ENCODE measurements around the gene MAP4K5.
A peak's percentile ranks its signal among the peaks of the same experiment; 100 is the strongest.
"Not testable (repeated sequence)": the region's sequence is repeated elsewhere in the genome, so short reads cannot be mapped to it uniquely, and the experiment has no call there.

Gene MAP4K5

DNA sequence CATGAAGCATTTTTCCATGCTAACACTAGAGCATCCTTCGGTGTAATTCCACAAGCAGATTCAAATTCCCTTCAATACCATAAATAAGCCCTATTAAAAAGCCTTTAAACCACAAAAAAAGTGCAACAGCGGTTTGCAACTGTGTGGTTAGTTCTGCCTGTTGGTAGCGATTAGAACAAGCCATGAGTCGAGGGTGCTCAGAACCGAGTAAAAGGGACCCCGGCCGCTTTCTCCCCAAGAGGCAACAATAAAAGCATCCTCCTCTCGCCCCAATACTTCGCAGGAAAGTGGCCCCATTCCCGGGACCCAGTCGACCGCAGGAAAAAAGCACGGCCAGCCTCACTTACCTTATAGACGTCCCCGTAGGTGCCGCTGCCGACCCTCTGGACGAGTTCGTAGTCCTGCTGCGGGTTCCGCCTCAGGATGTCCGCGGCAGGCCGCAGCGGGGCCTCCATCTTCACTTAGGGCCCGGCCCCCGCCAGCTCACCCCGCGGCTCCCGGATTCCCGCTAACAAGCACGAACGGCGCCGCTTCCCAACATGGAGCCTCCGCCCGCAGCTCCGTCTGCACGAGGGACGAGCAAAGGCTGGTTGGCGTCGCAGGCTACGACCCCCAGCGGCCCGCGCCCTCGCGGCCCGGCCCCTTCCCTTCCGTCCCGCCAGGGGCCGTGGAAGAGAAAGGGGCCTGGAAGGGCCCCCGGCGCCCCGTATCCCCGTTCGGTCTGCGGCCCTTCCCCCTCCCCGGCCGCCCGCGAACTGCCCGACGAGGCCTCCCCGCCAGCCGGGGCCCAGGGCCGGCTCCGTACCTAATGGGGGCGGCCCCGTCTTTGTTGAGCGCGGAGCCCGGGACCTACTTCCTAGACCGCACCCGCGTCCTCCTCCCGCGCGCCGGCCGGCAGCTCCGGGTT lies 521 bp downstream of the MAP4K5 start:
- DNase-seq (ENCODE audit: low read depth in 2 of 2): peak in 1 of 2 donors; percentile 8

DNA sequence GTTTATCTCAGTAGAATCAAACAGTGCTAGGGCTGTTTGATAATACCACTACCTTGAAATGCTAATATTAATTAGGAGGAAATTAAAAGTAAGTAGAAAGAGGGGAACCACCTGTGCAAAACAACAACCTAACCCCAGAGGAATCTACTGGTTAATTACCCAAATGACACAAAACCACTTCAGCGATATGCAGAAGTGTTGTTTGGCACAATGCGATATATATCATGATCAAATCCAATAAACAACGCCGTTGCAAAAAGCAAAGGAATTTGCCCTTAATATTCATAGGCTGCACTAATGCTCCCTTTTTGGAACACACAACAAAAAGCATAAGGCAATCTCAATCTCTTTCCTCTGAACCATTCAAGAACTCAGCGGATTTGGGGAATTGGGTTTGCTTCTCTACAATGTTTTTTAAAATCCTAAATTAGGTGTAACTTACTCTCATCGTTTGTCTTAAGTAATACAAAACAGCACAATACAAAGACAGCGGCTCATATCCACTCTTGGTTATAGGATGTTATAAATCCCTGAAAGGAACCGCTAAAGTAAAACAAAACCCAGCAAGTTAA lies 1.5 kb downstream of the MAP4K5 start:
- no peak for DNase-seq (ENCODE audit: low read depth in 2 of 2)

DNA sequence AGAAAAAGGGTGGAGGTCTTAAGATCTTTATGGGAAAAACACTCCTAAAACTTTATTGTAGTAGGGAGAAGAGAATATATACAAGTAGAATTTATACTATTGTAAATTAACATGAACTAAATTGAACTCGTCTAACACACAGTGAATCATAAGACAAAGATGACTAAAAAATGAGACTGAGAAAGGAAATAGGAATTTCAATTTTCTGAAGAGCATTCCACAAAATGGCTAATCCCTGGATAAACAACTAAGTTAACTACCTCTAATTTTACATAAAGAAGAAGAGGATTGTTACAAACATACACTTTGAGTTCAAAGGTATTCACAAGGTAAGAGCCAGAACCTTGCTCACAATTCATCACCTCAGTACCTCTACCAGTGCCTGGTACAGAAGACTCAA lies 2.0 kb downstream of the MAP4K5 start:
- no peak for DNase-seq (ENCODE audit: low read depth in 2 of 2)

DNA sequence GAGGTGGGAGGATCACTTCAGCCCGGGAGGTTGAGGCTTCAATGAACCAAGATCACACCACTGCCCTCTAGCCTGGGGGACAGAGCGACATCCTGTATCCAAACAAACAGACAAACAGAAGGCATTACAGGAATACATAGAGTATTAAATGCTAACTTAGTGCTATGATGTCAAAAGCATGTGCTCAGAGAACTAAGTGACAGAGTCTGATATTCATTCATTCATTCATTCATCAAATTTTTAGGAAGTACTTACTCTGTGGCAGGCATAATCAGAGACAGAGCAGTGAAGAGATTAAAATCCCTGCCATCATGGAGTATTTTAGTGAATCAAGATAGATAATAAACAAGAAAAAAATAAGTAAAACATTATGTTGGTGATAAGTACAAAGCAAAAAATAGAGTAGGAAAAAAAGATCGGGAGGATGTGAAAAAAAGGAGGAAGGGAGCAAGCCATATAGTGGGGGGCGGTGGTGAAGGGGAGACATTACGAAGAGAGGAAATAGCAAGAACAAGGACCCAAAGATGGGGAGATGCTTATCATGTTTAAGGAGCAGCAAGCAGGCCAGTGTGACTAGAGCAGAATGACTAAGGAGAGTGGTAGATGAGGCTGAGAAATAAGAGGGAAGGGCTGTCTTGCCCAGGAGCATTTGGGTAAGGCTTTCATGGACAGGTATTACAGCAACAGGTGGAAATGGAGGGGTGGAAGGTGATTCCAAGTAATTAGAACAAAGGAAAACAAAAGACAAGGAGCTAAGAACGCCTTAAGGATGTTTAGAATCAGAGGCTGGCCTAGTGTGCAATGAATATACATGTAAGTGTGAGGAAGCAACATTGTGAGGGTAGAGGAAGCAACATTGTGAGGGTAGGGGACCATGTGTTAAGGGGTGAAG lies 2.8 kb downstream of the MAP4K5 start:
- no peak for DNase-seq (ENCODE audit: low read depth in 2 of 2)

DNA sequence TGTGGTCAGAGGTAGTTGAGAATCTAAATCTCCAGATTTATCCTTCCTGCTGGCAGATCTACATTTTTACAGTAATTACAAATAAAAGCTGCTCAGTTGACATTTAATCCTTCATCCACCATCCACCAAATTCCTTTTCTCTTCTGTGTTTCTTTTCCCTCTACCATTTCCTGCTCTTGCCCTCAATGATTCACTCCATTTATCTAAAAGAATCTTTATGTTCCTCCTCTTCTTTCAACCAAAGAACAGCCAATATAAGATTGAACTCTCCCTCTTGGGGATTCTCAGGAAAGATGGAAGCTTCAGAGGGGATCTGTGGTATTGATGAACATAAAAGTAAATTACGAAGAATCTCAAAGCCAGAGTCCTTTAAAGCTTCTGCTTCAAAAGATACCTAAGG lies 4.4 kb downstream of the MAP4K5 start:
- DNase-seq (ENCODE audit: low read depth in 2 of 2): no peak

DNA sequence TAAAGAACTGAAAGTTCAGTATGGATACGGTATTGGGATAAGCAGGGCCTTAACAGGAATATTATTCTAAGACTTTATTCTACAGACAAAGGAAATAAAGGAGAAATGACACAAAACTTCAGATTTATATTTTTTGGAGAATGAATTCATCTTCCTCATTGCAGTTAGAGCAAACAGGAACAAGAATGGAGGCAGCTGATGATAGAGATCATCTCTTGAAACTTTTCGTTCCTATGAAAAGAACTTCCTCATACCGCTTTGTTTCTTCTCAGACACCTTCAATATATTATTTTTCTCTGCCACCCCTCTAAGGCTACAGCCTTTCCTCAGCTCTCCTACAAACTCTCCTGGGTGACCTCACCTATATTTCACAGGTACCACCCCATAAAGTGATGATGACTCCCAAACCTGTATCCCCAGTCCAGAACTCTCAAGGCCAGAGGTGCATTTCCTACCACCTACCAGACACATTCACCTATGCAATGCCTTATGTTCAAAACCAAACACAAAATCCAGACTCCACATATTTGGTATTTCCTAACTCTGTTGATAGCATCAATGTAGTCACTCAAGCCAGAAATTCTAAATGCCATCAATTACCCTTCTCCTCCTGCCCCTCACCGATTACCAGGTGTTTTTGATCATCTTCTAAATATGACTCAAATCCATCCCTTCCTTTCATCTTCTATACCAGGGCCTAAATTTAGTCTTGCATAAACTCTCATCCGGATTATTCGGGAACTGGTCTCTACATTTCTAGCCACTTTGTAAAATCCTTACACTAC lies 7.4 kb downstream of the MAP4K5 start:
- no peak for DNase-seq (ENCODE audit: low read depth in 2 of 2)

DNA sequence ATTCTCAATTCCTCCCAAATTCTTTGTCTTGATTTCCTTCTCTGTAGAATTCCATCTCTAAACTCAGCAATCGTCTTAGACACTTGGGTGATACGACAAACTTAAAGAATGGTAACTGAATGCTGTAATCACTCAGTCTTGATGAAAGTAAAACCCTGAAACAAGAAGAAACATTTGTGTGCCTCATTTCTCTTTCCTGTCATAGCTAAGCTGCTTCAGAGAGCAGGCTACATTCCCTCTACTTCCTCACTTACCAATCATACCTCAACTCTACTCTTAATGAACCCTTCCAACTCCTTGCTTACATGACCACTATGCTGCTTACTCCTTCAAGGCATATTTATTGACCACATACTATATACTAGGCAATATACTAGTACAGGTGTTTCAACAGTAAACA lies 8.3 kb downstream of the MAP4K5 start:
- DNase-seq (ENCODE audit: low read depth in 2 of 2): no peak

DNA sequence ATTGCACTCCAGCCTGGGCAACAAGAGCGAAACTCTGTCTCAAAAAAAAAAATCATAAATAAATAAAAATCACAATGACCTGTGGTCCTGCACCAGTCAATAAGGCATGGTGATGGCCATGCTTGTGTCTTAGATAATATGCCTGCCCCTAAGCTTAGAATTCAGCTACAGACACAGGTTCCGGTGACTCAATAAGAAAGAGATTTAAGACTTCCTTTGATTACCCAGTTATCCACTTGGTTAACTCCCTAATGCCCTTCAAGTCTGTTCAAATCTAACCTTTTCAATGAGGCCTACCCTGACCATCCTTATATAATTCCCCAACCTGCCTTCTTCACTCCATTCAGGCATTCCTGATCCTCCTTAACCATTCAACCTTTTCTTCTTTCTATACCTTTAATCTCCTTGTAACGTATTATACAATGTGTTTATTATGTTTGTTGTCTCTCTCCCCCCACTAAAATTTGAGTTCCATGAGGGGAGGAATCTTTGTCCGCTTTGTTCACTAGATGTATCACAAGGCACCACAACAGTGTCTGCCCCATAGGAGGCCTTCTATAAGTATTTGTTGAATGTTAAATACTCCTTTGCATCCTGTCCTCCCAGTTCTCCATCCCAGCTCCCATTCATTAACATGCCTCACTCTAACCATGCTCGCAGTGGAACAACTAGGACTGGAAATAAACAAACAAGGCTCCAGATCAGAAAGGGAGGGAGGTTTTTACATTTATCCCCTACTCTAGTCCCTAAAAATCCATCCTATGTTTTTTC lies 8.9 kb downstream of the MAP4K5 start:
- DNase-seq (ENCODE audit: low read depth in 2 of 2): no peak

DNA sequence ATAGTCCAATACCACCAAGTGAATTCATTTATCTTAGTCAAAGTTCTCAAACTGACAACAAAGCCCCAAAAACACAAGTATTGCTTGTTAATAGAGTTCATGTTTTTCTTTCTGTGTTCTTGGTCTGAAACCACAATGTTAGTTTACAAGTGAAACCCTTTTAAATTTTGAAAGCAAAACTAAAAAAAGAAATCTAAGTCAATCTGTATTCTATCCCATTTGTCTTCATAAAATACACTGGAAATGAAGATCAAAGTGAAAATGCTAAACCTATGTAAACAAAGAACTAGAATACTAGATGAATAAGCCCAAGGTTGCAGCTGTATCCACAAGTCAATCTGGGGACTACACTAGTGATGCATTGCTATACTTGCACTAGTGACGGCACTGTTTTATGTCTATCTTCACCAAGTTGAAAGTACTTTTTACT lies 10.4 kb downstream of the MAP4K5 start:
- DNase-seq (ENCODE audit: low read depth in 2 of 2): no peak

DNA sequence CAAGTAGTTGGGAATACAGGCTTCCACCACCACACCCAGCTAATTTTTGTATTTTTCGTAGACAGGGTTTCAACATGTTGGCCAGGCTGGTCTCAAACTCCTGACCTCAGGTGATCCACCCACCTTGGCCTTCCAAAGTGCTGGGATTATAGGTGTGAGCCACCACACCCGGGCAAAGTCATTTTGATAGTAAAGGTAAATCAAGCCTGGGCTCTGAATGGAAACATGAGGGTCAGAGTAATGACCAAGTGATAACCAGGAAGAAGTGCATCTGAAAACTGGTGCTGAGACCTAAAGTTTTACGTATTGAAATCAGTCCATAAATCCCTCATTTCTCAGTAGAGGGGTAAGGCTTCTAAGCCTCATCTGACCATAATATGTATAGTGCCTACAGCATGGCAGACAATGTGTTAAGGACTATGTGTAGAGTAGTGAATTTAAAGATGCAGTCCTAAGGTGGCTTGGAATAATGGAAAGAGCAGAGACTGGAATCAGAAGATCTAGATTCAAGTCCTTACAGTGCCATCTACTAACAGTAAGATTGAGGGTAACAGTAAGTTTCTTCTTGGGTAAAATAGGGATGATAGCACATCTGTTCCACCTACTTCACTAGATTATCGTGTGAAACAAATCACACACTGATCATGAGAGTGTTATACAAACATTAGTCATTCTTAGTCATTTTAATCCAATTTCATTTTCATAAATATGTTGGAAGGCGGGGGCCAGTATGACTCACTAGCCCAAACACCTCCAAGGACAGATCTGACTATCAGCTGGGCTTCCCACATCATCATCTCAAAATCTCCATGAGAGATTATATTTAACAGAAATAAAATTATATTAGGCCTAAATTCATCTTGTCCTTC lies 11.2 kb downstream of the MAP4K5 start:
- no peak for DNase-seq (ENCODE audit: low read depth in 2 of 2)

DNA sequence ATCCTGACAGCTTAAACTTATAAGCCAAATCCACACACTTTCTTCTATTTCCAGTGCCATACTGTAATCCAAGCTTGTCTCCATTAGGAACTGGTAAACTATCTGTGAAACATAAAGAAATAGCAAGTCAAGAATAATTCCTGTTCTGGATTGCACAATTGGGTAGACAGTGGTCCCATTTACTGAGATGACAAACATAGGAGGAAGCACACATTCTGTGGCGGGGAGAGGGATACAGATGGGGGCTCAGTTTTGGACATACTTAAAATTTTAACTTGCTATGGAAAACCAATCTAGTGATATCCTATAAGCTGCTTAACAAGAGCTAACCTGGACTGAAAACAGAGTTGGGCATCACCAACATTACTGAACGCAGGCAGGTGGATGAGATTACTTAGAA lies 16.3 kb downstream of the MAP4K5 start:
- no peak for DNase-seq (ENCODE audit: low read depth in 2 of 2)

DNA sequence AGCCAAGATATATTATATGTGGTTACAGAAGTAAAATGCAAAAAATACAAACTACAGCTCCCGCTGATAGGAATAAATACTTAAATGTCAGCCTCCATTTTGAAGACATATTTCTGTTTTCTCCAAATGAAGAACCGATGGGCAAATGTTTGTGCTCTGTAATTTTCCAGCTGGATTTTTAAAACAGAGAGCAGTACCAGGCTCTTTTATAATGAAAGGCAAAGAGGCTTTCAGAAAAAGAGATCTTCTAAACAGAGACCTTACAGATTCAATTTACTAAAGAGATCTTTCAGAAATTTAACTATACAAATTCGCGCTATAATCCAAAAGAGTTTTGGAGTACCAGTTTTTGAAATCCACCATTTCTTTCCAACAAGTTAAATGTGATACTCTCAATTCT lies 19.9 kb downstream of the MAP4K5 start:
- no peak for DNase-seq (ENCODE audit: low read depth in 2 of 2)

DNA sequence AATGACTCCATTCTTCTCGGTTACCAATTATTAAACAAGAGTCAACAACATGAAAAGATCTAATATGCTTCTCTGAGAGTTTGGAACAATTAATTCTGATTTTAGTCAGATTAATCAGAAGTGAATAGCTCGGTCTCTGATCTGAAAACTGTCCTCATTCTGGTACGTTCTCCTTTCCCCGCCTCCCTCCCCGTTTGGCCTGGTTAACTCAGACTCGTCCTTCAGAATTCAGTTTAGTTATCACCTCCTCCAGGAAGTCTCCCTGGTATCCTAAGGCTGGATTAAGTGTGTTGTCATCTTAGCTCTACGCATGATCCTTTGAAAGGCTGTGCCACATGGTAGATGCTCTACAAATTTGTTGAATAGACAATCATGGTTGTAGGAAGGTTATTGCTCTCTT lies 22.2 kb downstream of the MAP4K5 start:
- DNase-seq (ENCODE audit: low read depth in 2 of 2): no peak

DNA sequence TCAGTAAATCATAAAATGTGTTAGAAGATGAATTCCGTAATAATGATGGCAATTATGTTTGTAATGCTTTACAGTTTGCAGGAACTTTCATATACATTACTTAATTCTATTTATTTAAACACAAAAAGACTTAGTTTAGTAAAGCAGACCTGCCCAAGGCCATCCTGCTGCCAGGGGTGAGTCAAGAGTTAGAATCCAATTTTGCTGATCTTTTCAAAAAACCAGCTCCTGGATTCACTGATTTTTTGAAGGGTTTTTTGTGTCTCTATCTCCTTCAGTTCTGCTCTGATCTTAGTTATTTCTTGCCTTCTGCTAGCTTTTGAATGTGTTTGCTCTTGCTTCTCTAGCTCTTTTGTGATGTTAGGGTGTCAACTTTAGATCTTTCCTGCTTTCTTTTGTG lies 25.3 kb downstream of the MAP4K5 start:
- DNase-seq (ENCODE audit: low read depth in 2 of 2): not testable (repeated sequence)

DNA sequence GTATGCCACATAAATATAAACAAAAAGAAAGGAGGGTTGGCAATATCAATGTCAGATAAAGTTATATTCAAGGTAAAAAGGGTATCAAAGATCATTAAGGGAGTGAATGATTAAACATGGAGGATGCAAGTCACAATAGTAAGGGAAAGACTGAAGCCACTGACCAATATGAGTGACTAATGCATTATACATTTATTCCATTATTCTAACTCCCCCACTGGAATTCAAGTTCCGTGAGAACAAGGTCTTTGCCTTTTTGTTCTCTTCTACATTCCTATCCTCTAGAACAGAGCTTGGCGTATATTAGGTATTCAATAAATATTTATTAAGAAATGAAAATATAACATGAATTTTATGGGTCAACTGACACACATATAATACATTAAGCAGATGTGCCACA lies 30.7 kb downstream of the MAP4K5 start:
- DNase-seq (ENCODE audit: low read depth in 2 of 2): no peak

DNA sequence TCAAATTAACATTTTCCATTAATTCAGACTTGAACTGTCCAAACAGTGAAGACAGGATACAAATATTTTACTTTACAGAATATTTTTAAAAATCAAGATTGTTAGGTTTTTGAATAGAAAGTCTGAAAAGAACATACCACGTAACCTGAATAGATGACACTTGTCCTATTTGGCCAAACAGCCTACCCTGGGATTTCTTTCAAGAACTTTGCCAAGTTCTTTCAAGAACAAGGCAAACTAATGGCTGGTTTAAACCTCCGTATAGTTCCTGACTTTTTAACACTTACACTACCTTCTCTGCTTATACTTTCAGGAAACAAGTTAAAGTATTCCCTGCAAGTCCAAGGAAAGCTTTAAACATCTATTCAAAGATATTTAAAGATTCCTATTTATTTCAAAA lies 35.0 kb downstream of the MAP4K5 start:
- DNase-seq (ENCODE audit: low read depth in 2 of 2): no peak

DNA sequence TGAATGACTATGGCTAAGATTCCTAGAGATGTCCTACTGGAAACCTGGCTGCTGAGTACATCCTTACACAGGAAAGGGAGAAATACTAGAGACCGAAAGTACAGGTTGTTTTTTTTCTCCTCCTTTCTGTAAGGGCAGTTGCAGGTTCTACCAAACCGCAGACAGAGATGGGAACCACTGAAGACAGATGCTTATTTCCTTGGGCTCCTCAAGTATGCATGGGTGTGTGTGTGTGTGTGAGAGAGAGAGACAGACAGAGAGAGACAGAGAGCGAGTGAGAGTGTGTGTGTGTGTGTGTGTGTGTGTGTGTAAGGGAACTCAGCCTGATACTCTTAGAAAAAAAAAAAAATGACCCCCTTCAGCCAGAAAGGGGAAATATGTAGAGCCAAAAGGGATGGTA lies 42.5 kb downstream of the MAP4K5 start:
- DNase-seq (ENCODE audit: low read depth in 2 of 2): no peak

DNA sequence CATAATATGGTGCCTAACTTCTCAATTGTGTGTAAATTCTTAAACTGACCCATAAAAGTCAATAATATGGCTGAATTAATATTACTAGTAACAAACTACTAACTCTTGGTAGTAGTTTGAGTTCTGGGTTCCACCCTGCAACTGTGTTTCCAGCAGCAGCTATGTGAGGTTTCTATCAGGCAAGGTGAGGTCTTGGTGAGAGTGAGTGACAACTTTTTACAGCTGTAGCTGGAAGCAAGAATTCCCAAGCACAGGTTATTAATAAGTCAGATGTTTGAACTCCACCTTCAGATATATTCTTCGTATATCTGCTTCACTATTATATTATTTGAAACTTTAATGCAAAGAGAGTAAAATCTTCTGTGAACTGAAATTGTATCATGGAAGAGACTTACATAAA lies 43.8 kb downstream of the MAP4K5 start:
- DNase-seq (ENCODE audit: low read depth in 2 of 2): no peak

DNA sequence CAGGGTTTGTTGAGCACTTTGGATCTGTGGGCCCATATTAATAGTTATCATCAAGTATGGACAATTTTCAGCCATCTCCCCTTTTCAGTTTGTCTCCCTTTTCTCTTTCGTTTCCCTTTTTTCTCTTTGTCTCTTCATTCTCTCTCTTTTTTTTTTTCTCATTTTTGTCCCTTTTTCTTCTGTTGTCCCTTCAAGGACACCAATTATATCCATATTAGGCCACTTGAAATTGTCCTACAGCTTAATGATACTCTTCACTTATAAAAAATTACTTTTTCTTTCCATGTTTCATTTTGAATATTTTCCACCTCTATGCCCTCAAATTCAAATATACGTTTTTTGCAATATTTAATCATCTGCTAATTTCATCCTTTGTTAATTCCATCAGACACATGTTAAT lies 53.3 kb downstream of the MAP4K5 start:
- DNase-seq (ENCODE audit: low read depth in 2 of 2): no peak

DNA sequence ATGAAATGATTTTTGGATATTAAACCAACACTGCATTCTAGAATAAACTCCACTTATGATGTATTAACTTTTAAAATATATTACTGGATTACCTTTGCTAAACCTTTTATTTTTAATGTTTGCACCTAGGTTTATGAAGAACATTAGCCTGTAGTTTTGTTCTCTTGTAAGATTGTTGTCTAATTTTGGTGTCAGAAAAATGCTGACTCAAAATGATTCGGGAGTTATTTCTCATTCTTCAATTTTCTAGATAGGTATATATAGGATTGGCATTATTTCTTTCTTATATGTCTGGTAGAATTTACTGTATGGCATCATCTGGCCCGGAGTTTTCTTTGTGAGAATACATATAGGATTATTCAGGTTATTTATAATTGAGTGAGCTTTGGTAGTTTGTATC lies 54.6 kb downstream of the MAP4K5 start:
- DNase-seq (ENCODE audit: low read depth in 2 of 2): no peak

All from stimulated activated CD8-positive, alpha-beta memory T cell treated with anti-CD3 and anti-CD28 coated beads, Interleukin-2, amount 100 ng/mL, for 1 hour (primary cell).